WTC11 (cell line): ENCODE data around the gene TTC8. TPM values are rescaled to one million over a fixed set of nuclear protein-coding genes. Genes with fewer than 3 reads are reported as not detected.
A peak's percentile ranks its signal among the peaks of the same experiment; 100 is the strongest.
"Not testable (repeated sequence)": the region's sequence is repeated elsewhere in the genome, so short reads cannot be mapped to it uniquely, and the experiment has no call there.

Experiments
- ATAC-seq: fragments of 200-7000 bp; cut with Tn5 transposase; 2 replicates; pipeline ENCODE4 v1.10.0; 2021; ENCODE audit warnings: mild to moderate bottlenecking, moderate library complexity
- CTCF ChIA-PET: fragments of 300-600 bp; sonication (Branson Sonifier 250); formaldehyde crosslinking; loops from one replicate; lab custom pipeline; 2021; ENCODE audit warnings: antibody characterized with exemption; lab: Charles Lee
- POLR2A ChIA-PET: fragments of 350-600 bp; sonication (Branson Sonifier 250); formaldehyde crosslinking; loops from one replicate; lab custom pipeline; 2021; ENCODE audit warnings: antibody characterized with exemption; lab: Charles Lee
- DNase-seq: peaks from one replicate; pipeline ENCODE4 v3.0.0; 2021; ENCODE audit warnings: low spot score
- H3K27ac Mint-ChIP-seq: 2 replicates; pipeline ENCODE4 v1.8.0; 2021; ENCODE audit warnings: mixed read lengths
- H3K27me3 Mint-ChIP-seq: 2 replicates; pipeline ENCODE4 v1.8.0; 2021; ENCODE audit warnings: low read depth, mild to moderate bottlenecking, moderate library complexity, mixed read lengths
- H3K36me3 Mint-ChIP-seq: 2 replicates; pipeline ENCODE4 v1.8.0; 2021; ENCODE audit warnings: mixed read lengths
- H3K4me1 Mint-ChIP-seq: 2 replicates; pipeline ENCODE4 v1.8.0; 2022; ENCODE audit warnings: mixed read lengths
- H3K4me3 Mint-ChIP-seq: 2 replicates; pipeline ENCODE4 v1.8.0; 2021; ENCODE audit warnings: mild to moderate bottlenecking, moderate library complexity, mixed read lengths
- H3K9me3 Mint-ChIP-seq: 2 replicates; pipeline ENCODE4 v1.8.0; 2021; ENCODE audit warnings: mixed read lengths
- ETV6 ChIP-seq: sonication (generic); formaldehyde crosslinking; IDR thresholded peaks from 2 replicates; pipeline ENCODE4 v1.8.1; 2022; ENCODE audit warnings: mild to moderate bottlenecking, missing genetic modification reagents
- HMGA2 ChIP-seq: fragments of 250-450 bp; sonication (Bioruptor Pico); IDR thresholded peaks from 2 replicates; pipeline ENCODE4 v1.4.0; 2021; ENCODE audit warnings: mild to moderate bottlenecking, moderate library complexity
- NFYB ChIP-seq: sonication (generic); formaldehyde crosslinking; conservative IDR thresholded peaks from 2 replicates; pipeline ENCODE4 v1.8.0; 2022; ENCODE audit warnings: low read depth, missing genetic modification reagents
- NR1H2 ChIP-seq: sonication (generic); formaldehyde crosslinking; IDR thresholded peaks from 2 replicates; pipeline ENCODE4 v1.9.0; 2021; ENCODE audit warnings: mild to moderate bottlenecking, moderate library complexity, missing genetic modification reagents
- PREB ChIP-seq: sonication (generic); formaldehyde crosslinking; IDR thresholded peaks from 2 replicates; pipeline ENCODE4 v1.8.1; 2022; ENCODE audit warnings: mild to moderate bottlenecking, missing genetic modification reagents, moderate library complexity, borderline replicate concordance
- TCF7 ChIP-seq: sonication (generic); formaldehyde crosslinking; IDR thresholded peaks from 2 replicates; pipeline ENCODE4 v1.8.0; 2022; ENCODE audit warnings: mild to moderate bottlenecking, low read depth, missing genetic modification reagents, moderate library complexity
- TEAD4 ChIP-seq: sonication (generic); formaldehyde crosslinking; IDR thresholded peaks from 2 replicates; pipeline ENCODE4 v1.8.0; 2022; ENCODE audit warnings: mild to moderate bottlenecking, missing genetic modification reagents
- ZNF121 ChIP-seq: sonication (generic); formaldehyde crosslinking; IDR thresholded peaks from 2 replicates; pipeline ENCODE4 v1.8.0; 2023; ENCODE audit warnings: missing genetic modification reagents
- ZNF281 ChIP-seq: sonication (generic); formaldehyde crosslinking; IDR thresholded peaks from 2 replicates; pipeline ENCODE4 v1.8.0; 2023; ENCODE audit warnings: mild to moderate bottlenecking, missing genetic modification reagents
- ZNF317 ChIP-seq: sonication (generic); formaldehyde crosslinking; IDR thresholded peaks from 2 replicates; pipeline ENCODE4 v1.8.1; 2023; ENCODE audit warnings: low read depth, mild to moderate bottlenecking, moderate library complexity, missing genetic modification reagents, borderline replicate concordance
- ZNF416 ChIP-seq: fragments of 250-450 bp; sonication (Bioruptor Pico); IDR thresholded peaks from 2 replicates; pipeline ENCODE4 v1.9.0; 2021; ENCODE audit warnings: mild to moderate bottlenecking, inconsistent platforms
- total RNA-seq: library from RNA; stranded (reverse); gene quantifications from 3 replicates; pipeline ENCODE4 v1.2.3, GENCODE V29; 2021
- TF ChIP-seq, protein P1 (sequence below): fragments of 200-600 bp; IDR thresholded peaks from 2 replicates; pipeline ENCODE4 v1.8.0; 2022; ENCODE audit warnings: antibody characterized with exemption
- TF ChIP-seq, protein P2 (sequence below): fragments of 250-450 bp; sonication (Bioruptor Pico); IDR thresholded peaks from 2 replicates; pipeline ENCODE4 v1.9.0; 2021; ENCODE audit warnings: mild to moderate bottlenecking
- TF ChIP-seq, protein P3 (sequence below): sonication (generic); formaldehyde crosslinking; IDR thresholded peaks from 2 replicates; pipeline ENCODE4 v1.8.1; 2023; ENCODE audit warnings: mild to moderate bottlenecking, missing genetic modification reagents, moderate library complexity

TTC8 gene
- total RNA-seq, 1 experiment from 2014 or later: 13.8 TPM

GRCh38 chr14:88857861-88858260 is 33.4 kb downstream of the TTC8 start:
- Mint-ChIP-seq H3K36me3 (peaks cover 14% of the 10 kb centered on the region), H3K4me1 (peaks cover 12% of the 10 kb centered on the region)
- TF ChIP-seq ZNF121 (CRISPR knock-in tag): peak; percentile 60; the same call in 1 of the 2 replicates
- POLR2A ChIA-PET, H3K4me3 Mint-ChIP-seq, DNase-seq, H3K27me3 Mint-ChIP-seq, H3K27ac Mint-ChIP-seq, ATAC-seq, CTCF ChIA-PET, H3K9me3 Mint-ChIP-seq: not testable (repeated sequence)

GRCh38 chr14:88859118-88859517 is 34.7 kb downstream of the TTC8 start:
- H3K27me3 Mint-ChIP-seq, ATAC-seq, POLR2A ChIA-PET, DNase-seq, H3K4me1 Mint-ChIP-seq, H3K4me3 Mint-ChIP-seq, CTCF ChIA-PET, H3K9me3 Mint-ChIP-seq, H3K27ac Mint-ChIP-seq: not testable (repeated sequence)
- peaks cover 14% of the 10 kb centered on the region for H3K36me3 Mint-ChIP-seq

GRCh38 chr14:88863167-88863566 is 38.7 kb downstream of the TTC8 start:
- Mint-ChIP-seq H3K27ac (no peak overlapping the region), H3K36me3 (peaks cover 12% of the 10 kb centered on the region), H3K4me3 (no peak overlapping the region), H3K27me3 (no peaks in the 10 kb centered on the region), H3K4me1 (0 out of 2 replicates have a peak, but pooled peaks cover 4% of the 10 kb centered on the region), H3K9me3 (peaks cover 7% of the 10 kb centered on the region)
- ChIA-PET POLR2A (no interaction called here), CTCF (no interaction called here)
- DNase-seq: no peak
- ATAC-seq: no peak
- no peak for TF ChIP-seq TCF7 (CRISPR knock-in tag)

- H3K4me3 Mint-ChIP-seq: no peak overlapping the region
- H3K36me3 Mint-ChIP-seq: peaks cover 6% of the 10 kb centered on the region
- ATAC-seq (no peak), DNase-seq (no peak)
- 0 out of 2 replicates have a peak, but pooled peaks cover 4% of the 10 kb centered on the region for H3K4me1 Mint-ChIP-seq
- no peaks in the 10 kb centered on the region for H3K27me3 Mint-ChIP-seq
- H3K9me3 Mint-ChIP-seq: peaks cover 2% of the 10 kb centered on the region
- ChIA-PET CTCF (no interaction called here), POLR2A (no interaction called here)
- TF ChIP-seq ZNF317 (CRISPR knock-in tag): no peak
- TF ChIP-seq, protein P1, sequence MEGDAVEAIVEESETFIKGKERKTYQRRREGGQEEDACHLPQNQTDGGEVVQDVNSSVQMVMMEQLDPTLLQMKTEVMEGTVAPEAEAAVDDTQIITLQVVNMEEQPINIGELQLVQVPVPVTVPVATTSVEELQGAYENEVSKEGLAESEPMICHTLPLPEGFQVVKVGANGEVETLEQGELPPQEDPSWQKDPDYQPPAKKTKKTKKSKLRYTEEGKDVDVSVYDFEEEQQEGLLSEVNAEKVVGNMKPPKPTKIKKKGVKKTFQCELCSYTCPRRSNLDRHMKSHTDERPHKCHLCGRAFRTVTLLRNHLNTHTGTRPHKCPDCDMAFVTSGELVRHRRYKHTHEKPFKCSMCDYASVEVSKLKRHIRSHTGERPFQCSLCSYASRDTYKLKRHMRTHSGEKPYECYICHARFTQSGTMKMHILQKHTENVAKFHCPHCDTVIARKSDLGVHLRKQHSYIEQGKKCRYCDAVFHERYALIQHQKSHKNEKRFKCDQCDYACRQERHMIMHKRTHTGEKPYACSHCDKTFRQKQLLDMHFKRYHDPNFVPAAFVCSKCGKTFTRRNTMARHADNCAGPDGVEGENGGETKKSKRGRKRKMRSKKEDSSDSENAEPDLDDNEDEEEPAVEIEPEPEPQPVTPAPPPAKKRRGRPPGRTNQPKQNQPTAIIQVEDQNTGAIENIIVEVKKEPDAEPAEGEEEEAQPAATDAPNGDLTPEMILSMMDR: no peak
- no peak for TF ChIP-seq TEAD4 (CRISPR knock-in tag)
- no peak for TF ChIP-seq ETV6 (CRISPR knock-in tag)
- no peak for TF ChIP-seq NR1H2 (CRISPR knock-in tag)
- TF ChIP-seq ZNF416 (CRISPR knock-in tag): no peak
- TF ChIP-seq ZNF281 (CRISPR knock-in tag): no peak
- TF ChIP-seq, protein P2, sequence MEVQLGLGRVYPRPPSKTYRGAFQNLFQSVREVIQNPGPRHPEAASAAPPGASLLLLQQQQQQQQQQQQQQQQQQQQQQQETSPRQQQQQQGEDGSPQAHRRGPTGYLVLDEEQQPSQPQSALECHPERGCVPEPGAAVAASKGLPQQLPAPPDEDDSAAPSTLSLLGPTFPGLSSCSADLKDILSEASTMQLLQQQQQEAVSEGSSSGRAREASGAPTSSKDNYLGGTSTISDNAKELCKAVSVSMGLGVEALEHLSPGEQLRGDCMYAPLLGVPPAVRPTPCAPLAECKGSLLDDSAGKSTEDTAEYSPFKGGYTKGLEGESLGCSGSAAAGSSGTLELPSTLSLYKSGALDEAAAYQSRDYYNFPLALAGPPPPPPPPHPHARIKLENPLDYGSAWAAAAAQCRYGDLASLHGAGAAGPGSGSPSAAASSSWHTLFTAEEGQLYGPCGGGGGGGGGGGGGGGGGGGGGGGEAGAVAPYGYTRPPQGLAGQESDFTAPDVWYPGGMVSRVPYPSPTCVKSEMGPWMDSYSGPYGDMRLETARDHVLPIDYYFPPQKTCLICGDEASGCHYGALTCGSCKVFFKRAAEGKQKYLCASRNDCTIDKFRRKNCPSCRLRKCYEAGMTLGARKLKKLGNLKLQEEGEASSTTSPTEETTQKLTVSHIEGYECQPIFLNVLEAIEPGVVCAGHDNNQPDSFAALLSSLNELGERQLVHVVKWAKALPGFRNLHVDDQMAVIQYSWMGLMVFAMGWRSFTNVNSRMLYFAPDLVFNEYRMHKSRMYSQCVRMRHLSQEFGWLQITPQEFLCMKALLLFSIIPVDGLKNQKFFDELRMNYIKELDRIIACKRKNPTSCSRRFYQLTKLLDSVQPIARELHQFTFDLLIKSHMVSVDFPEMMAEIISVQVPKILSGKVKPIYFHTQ (CRISPR knock-in tag): no peak
- no peak for TF ChIP-seq PREB (CRISPR knock-in tag)
- no peak for TF ChIP-seq NFYB (CRISPR knock-in tag)
- TF ChIP-seq, protein P3, sequence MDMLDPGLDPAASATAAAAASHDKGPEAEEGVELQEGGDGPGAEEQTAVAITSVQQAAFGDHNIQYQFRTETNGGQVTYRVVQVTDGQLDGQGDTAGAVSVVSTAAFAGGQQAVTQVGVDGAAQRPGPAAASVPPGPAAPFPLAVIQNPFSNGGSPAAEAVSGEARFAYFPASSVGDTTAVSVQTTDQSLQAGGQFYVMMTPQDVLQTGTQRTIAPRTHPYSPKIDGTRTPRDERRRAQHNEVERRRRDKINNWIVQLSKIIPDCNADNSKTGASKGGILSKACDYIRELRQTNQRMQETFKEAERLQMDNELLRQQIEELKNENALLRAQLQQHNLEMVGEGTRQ (CRISPR knock-in tag): no peak
- TF ChIP-seq HMGA2: no peak
- no peak overlapping the region for H3K27ac Mint-ChIP-seq
Observed at GRCh38 chr14:88864198-88864597, 39.7 kb downstream of the TTC8 start.
